ENCODE data around the gene NUP50. TPM values are rescaled to one million over a fixed set of nuclear protein-coding genes. Genes with fewer than 3 reads are reported as not detected.
"Not testable (repeated sequence)": the region's sequence is repeated elsewhere in the genome, so short reads cannot be mapped to it uniquely, and the experiment has no call there.

NUP50 gene
- total RNA-seq, 2 experiments from 2014 or later = 158 to 166 TPM

DNA sequence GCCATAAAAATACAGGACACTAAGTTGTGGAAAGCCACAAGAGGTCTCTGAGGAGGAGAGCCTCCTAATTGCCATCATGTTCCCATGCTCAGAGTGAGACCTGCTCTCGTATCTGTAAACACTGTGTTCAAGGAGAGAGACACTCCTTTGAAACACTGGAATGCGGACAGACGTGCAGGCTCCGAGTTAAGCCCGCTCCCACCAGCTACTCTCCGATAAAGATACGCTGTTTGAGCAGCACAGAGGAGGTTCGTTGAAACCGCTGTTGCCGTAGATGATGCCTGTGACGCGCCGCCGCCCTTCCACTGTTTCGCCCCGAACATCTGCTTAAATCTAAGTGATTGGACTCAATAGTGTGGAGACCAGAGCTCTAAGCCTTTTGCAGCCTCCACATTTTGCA is 25.1 kb downstream of the NUP50 start:
- POLR2A ChIA-PET = no interaction called here
- CTCF ChIA-PET = no interaction called here

GRCh38 chr22:45190202-45190872 is 26.6 kb downstream of the NUP50 start:
- ChIA-PET CTCF (interaction anchor here (1.6 kb wide), 1 partner anchor 19 kb away, joined by 4 read pairs; no protein-coding TSS in a partner anchor), POLR2A (no interaction called here)

GRCh38 chr22:45191746-45192145 is 28.0 kb downstream of the NUP50 start:
- CTCF ChIA-PET = interaction anchor here (1.6 kb wide), 1 partner anchor 17 kb away, joined by 4 read pairs; no protein-coding TSS in a partner anchor
- POLR2A ChIA-PET = not testable (repeated sequence)

GRCh38 chr22:45192701-45193187 is 29.0 kb downstream of the NUP50 start:
- CTCF ChIA-PET = no interaction called here
- POLR2A ChIA-PET = no interaction called here

GRCh38 chr22:45194686-45195085 is 31.0 kb downstream of the NUP50 start:
- POLR2A ChIA-PET = no interaction called here
- CTCF ChIA-PET = no interaction called here

DNA sequence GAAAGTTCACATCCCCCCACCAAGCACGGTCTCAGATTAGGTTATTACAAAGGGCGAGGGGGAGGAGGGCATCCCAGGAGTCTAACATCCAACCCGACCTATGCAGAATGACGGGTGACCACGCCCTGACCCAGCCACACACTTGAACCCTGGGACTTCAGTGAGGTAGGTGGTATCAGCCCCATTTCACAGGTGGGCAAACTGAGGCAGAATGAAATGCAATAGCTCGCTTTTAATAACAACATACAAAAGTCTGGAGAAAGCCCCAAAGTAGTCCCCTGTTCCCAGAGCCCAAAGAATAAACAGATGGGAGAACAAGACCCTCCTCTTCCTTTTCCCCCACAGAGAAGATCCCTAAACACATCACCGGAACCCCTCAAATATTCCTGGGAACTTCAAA is 31.9 kb downstream of the NUP50 start:
- POLR2A ChIA-PET = no interaction called here
- CTCF ChIA-PET = no interaction called here

DNA sequence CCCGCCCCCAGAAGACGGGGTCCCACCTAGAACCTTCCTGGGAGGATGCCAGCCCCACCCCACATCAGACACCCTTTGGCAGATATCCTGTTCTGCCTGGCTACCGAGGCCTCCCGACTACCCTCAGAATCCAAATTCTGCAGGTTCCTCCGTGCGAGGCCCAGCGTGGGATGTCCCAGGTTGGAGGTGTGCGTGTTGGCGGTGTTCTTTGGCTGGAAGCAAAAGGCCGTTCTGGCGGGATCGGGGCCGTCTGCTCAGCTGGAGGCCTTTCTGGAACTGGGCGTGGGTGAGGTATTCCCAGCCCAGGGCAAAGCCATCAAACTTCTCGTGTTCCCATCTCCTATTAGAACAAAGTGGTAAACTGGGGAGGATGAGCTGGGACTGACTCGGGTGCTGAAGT is 32.6 kb downstream of the NUP50 start:
- ChIA-PET POLR2A (interaction anchor here (0.5 kb wide), 1 partner anchor 626 kb away, joined by 5 read pairs; no protein-coding TSS in a partner anchor), CTCF (no interaction called here)

DNA sequence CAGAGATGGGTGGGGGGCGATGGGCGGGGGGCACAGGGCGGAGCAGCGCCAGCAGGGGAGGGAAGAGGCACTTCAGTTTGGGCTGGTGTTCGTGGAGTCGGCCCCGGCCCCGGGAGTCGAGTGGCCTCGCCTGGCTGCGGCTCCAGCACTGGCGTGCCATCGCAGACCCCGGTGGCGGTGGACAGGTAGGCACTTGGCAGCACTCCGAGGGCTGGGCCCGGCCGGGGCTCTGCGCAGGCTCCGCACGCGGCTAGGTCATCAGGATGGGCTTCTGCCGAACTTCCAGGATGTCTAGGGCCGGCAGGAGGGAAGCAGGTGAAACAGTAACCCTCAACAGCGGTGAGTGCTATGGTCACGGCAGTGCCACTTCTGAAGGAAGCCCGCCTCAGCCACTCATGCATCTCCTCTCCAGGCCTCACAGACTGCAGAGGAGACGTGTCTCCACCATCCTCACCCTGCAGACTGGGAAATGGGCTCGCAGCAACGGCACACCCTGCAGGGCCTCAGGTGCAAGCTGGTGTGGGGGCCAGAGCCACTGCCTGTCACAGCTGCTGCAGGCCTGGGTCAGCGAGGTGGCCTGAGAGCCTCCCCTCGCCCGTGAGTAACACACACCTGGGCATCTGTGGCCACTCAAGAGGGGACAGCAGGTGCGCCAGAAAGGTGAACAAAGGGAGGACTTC is 33.3 kb downstream of the NUP50 start:
- POLR2A ChIA-PET = no interaction called here
- CTCF ChIA-PET = no interaction called here

- POLR2A ChIA-PET = no interaction called here
- CTCF ChIA-PET = no interaction called here
These were observed 34.1 kb downstream of the NUP50 start for GRCh38 chr22:45197606-45198462.

DNA sequence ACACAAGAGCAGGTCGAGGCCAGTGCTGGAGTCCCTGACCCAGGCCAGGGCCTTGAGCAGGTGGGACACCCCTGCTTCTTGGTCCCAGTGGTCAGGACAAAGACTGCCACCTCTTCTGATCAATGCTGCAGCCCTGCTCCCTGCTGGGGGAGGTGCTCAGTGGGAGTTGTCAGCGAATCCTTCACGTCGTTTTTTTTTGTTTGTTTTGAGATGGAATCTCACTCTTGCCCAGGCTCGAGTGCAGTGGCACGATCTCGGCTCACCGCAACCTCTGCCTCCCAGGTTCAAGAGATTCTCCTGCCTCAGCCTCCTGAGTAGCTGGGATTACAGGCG is 34.7 kb downstream of the NUP50 start:
- POLR2A ChIA-PET = no interaction called here
- CTCF ChIA-PET = no interaction called here

- POLR2A ChIA-PET = no interaction called here
These were observed 36.0 kb downstream of the NUP50 start for GRCh38 chr22:45199723-45200122.

DNA sequence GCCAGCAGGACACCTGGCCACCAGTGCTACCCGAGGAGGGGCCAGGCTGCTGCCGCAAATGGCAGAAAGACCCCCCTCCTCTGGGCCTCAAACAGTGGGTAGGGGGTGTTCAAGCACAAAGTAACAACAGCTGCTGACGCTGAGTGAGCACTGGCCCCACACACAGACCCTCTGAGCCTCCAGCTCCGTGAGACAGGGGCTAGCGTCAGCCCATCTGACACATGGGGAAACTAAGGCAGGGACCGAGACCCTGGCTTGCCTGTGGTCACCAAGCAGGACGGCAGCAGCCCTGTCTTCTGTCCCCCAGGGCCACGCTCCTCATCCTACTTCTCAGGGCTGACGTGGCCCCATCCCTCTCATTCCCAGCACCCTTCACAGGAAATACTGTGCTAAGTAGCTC is 36.5 kb downstream of the NUP50 start:
- POLR2A ChIA-PET = no interaction called here
- CTCF ChIA-PET = no interaction called here

More at GRCh38 chr22:45199723-45200122, 36.0 kb downstream of the NUP50 start:
- CTCF ChIA-PET = no interaction called here

- CTCF ChIA-PET = no interaction called here
- POLR2A ChIA-PET = no interaction called here
These were observed 37.3 kb downstream of the NUP50 start for GRCh38 chr22:45200860-45201511.

DNA sequence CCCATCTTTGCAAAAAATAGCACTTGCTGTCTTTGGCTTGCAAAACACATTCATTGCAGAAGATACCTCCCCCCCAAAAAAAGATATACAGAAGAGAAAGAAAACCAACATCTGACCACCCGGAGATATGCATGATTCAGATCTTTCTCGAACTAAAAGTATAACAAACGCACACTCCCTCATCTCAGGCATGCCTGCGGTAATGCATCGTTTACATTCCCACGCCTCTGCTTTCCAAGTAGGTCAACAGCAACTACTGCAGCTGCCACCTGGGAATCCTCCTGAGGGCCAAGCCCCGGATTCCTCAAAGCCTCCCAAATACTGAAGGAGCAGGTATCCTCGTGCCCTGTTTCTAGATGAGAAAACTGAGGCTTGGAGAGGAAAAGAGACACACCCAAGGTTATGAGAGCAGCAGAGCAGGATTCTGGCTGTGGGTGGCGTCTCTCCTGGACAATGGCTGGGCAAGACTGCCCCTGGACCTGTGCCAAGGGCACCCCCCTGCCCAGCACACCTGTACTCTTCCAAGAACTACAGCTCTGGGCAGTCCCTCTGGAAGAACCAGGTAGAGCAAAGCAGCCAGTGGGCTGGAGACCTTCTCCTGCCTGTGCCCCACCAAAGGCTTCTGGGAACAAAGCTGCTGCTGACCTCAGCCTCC is 38.1 kb downstream of the NUP50 start:
- ChIA-PET CTCF (no interaction called here), POLR2A (no interaction called here)

- ChIA-PET CTCF (no interaction called here), POLR2A (no interaction called here)
These were observed 38.8 kb downstream of the NUP50 start for GRCh38 chr22:45202333-45203149.

- POLR2A ChIA-PET = no interaction called here
These were observed 39.6 kb downstream of the NUP50 start for GRCh38 chr22:45203150-45203951.

DNA sequence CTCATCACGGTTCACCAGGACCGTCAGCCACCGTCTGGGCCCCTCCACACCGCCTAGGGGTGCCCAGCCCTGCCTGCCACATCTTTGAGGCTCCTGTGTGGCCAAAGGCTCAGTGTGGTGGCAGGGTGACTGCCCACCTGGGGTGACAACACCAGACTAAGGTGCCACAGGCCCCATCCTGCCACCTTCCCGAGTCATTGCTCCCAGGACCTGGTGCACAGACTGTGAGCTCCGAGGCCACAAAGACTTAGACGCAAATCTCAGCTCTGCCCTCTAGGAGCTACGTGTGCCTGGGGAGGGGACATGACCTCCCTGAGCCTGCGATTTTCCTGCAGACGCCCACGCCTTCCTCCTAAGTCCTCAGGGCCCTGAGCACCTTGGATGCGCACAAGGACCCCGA is 40.5 kb downstream of the NUP50 start:
- ChIA-PET POLR2A (no interaction called here), CTCF (interaction anchor here (0.6 kb wide), 1 partner anchor 388 kb away, joined by 4 read pairs; no protein-coding TSS in a partner anchor)

More at GRCh38 chr22:45203150-45203951, 39.6 kb downstream of the NUP50 start:
- CTCF ChIA-PET = no interaction called here

GRCh38 chr22:45204819-45205218 is 41.1 kb downstream of the NUP50 start:
- CTCF ChIA-PET = interaction anchor here (0.6 kb wide), 1 partner anchor 388 kb away, joined by 4 read pairs; no protein-coding TSS in a partner anchor
- POLR2A ChIA-PET = no interaction called here

Measured in activated CD8-positive, alpha-beta memory T cell treated with anti-CD3 and anti-CD28 coated beads for 36 hours (primary cell).